Spleen (tissue), 11 donors: ENCODE data around the gene GRIK3. TPM values are rescaled to one million over a fixed set of nuclear protein-coding genes. Genes with fewer than 3 reads are reported as not detected.

ENCODE experiments used
- DNase-seq: peaks from one replicate; pipeline ENCODE4 v3.0.0-alpha.2; 2020
- H3K27ac ChIP-seq, 8 donors: fragments of 200-600 bp; sonication (generic) in 7 of 8; 1 replicate in 4 of 8; 2 replicates in 4 of 8; pipeline versions ENCODE4 v1.5.0 to v1.8.0; 2016 to 2021; ENCODE audit warnings: inconsistent platforms in 4 of 8, mild to moderate bottlenecking in 4 of 8, moderate library complexity in 1 of 8
- H3K27me3 ChIP-seq, 7 donors: fragments of 200-600 bp; sonication (generic) in 6 of 7; replicated peaks in 1 of 7; 1 replicate in 4 of 7; 2 replicates in 3 of 7; pipeline versions ENCODE4 v1.5.0 to v1.8.0; 2016 to 2021; ENCODE audit warnings: inconsistent platforms in 3 of 7, mild to moderate bottlenecking in 1 of 7
- H3K36me3 ChIP-seq, 6 donors: fragments of 200-600 bp; sonication (generic) in 5 of 6; 1 replicate in 4 of 6; 2 replicates in 2 of 6; pipeline versions ENCODE4 v1.5.0 to v1.8.0; 2016 to 2021; ENCODE audit warnings: inconsistent platforms in 2 of 6
- H3K4me1 ChIP-seq, 6 donors: fragments of 200-600 bp; sonication (generic) in 5 of 6; 1 replicate in 3 of 6; 2 replicates in 3 of 6; pipeline versions ENCODE4 v1.5.0 to v1.8.0; 2016 to 2021; ENCODE audit warnings: inconsistent platforms in 3 of 6
- H3K4me3 ChIP-seq, 8 donors: fragments of 200-600 bp; sonication (generic) in 7 of 8; 1 replicate in 4 of 8; 2 replicates in 4 of 8; pipeline versions ENCODE4 v1.5.0 to v1.8.0; 2016 to 2021; ENCODE audit warnings: inconsistent platforms in 4 of 8, mild to moderate bottlenecking in 4 of 8, moderate library complexity in 2 of 8
- H3K9me3 ChIP-seq, 8 donors: fragments of 200-600 bp; sonication (generic) in 7 of 8; 1 replicate in 4 of 8; 2 replicates in 4 of 8; pipeline versions ENCODE4 v1.5.0 to v1.8.0; 2016 to 2021; ENCODE audit warnings: inconsistent platforms in 4 of 8
- POLR2A ChIP-seq, 3 donors: fragments of 450-650 bp; IDR thresholded peaks; one replicate each; pipeline ENCODE4 v1.5.1; 2017; ENCODE audit warnings: antibody characterized with exemption in 3 of 3, mild to moderate bottlenecking in 1 of 3
- POLR2AphosphoS5 ChIP-seq, 3 donors: sonication (generic); formaldehyde crosslinking; IDR thresholded peaks; one replicate each; pipeline ENCODE4 v1.5.1; 2017; ENCODE audit warnings: antibody characterized with exemption in 3 of 3
- WGBS, 5 donors: extraction: QIAGEN DNeasy Blood & Tissue Kit in 3 of 5; methylation state at CpG; one replicate each; pipeline versions ENCODE4 v1.1.5 to v1.1.7; 2013 to 2018; 5-methylcytosine and 5-hydroxymethylcytosine counted together
- intact Hi-C: fragments of 100-400 bp; cut with DNase I; formaldehyde crosslinking; loops from one replicate; pipeline ENCODE4 v1.15.0; 2023; ENCODE audit warnings: low total_unique reads
- polyA plus RNA-seq, 3 donors: library from polyadenylated mRNA; stranded (reverse); fragments of 200-250 nt; gene quantifications; one replicate each; pipeline ENCODE4 v1.2.1, GENCODE V29; 2013
- total RNA-seq, 7 donors: library from RNA; depleted of rRNA in 3 of 7; stranded (reverse); fragments of >200 nt in 3 of 7; fragmentation: NEBNext Ultra II Directional in 4 of 7; extraction: Animal tissue kit (Norgen Biotek cat#: 25700) in 4 of 7; gene quantifications; one replicate each; pipeline versions ENCODE4 v1.1.0 to v1.2.1, GENCODE V29; 2016 to 2021
- TF ChIP-seq, protein P1 (sequence below), 11 experiments: fragments of 200-600 bp in 7 of 11; fragments of 450-650 bp in 4 of 11; sonication (generic) in 4 of 11; IDR thresholded peaks in 8 of 11; conservative IDR thresholded peaks in 3 of 11; 1 replicate in 7 of 11; 2 replicates in 4 of 11; pipeline versions ENCODE4 v1.4.0 to v1.8.0; 2016 to 2021; ENCODE audit warnings: antibody characterized with exemption in 11 of 11, inconsistent platforms in 4 of 11, mild to moderate bottlenecking in 1 of 11
- donor health status: healthy with polysubstance abuse.
- donor health status: DM: no; HTN: no; CAD: no; lungs with moderate emphysema.
- donor health status: DM: no; HTN: no; CAD: no.
- donor health status: Bipolar disorder and iron deficiency.
- donor health status: healthy.
- donor health status: DM: no; HTN: no; CAD: no.
- donor health status: DM: yes; HTN: yes; CAD: no.

The GRIK3 gene
- total and polyA plus RNA-seq, 10 donors: 0.09 to 0.74 (median 0.19) TPM

DNA sequence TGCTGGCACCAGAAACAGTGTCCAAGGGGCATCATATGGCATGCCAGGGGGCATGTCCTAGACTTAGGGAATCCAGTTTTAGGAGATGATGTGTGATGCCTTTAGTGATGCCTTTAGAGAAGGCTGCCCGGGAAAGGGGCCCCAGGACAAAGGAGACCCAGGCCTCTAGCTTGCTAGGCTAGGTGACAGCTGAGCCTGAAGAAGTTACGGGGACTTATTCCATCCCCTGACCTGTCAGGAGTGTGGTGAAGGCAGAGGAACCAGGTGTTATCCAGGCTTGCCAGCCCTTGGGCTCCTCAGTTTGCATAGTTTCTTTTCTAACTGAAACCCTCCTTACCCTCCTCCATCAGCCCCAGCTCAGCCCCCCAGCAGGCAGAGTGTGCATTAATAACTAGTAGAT is 281.9 kb downstream of the GRIK3 start:
- 55 to 83% (median 68%) methylated on average over 2 of the region's 2 CpGs for WGBS, 5 donors
- Histone ChIP-seq H3K4me3 (no peak overlapping the region), H3K27ac (no peak overlapping the region), H3K27me3 (peaks cover 0 to 43% (median 0%) of the 10 kb centered on the region in 7 donors), H3K4me1 (no peaks in the 10 kb centered on the region), H3K36me3 (no peaks in the 10 kb centered on the region), H3K9me3 (no peaks in the 10 kb centered on the region)
- TF ChIP-seq, protein P1, sequence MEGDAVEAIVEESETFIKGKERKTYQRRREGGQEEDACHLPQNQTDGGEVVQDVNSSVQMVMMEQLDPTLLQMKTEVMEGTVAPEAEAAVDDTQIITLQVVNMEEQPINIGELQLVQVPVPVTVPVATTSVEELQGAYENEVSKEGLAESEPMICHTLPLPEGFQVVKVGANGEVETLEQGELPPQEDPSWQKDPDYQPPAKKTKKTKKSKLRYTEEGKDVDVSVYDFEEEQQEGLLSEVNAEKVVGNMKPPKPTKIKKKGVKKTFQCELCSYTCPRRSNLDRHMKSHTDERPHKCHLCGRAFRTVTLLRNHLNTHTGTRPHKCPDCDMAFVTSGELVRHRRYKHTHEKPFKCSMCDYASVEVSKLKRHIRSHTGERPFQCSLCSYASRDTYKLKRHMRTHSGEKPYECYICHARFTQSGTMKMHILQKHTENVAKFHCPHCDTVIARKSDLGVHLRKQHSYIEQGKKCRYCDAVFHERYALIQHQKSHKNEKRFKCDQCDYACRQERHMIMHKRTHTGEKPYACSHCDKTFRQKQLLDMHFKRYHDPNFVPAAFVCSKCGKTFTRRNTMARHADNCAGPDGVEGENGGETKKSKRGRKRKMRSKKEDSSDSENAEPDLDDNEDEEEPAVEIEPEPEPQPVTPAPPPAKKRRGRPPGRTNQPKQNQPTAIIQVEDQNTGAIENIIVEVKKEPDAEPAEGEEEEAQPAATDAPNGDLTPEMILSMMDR (IDR thresholded peaks at IDR 0.05 in 8 of 11, conservative IDR thresholded peaks at IDR 0.05 in 3 of 11): no peak
- no peak for TF ChIP-seq POLR2A (IDR thresholded peaks at IDR 0.05)
- TF ChIP-seq POLR2AphosphoS5 (IDR thresholded peaks at IDR 0.05): no peak
- DNase-seq: peak; percentile 11
- intact Hi-C loops: no loop called here

DNA sequence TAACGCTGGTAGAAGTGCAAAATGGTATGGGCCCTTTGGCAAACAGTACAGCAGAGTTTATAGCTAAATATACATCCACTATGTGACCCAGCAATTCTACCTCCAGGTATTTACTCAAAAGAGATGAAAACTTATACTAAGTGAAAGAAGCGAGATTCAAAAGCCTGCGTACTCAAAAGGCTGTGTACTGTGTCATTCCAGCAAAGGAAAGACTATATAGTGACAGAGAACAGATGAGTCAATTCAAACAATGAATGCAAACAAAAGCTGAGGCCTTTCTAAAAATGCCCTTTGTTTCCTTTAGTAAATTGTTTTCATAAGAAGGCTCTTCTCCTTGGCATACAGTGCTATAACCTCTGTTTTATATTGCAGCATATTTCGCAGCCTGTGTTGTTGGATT is 282.8 kb downstream of the GRIK3 start:
- WGBS, 5 donors: 90 to 97% (median 92%) methylated on average over 4 of the region's 4 CpGs
- no peak overlapping the region for H3K4me3 ChIP-seq
- no peak for TF ChIP-seq POLR2AphosphoS5 (IDR thresholded peaks at IDR 0.05)
- TF ChIP-seq POLR2A (IDR thresholded peaks at IDR 0.05): no peak
- TF ChIP-seq, protein P1 (IDR thresholded peaks at IDR 0.05 in 8 of 11, conservative IDR thresholded peaks at IDR 0.05 in 3 of 11): no peak
- H3K27ac ChIP-seq: no peak overlapping the region
- peaks cover 0 to 36% (median 0%) of the 10 kb centered on the region in 7 donors for H3K27me3 ChIP-seq
- no peaks in the 10 kb centered on the region for H3K9me3 ChIP-seq
- DNase-seq: no peak
- no peaks in the 10 kb centered on the region for H3K4me1 ChIP-seq
- intact Hi-C loops: no loop called here
- H3K36me3 ChIP-seq: no peaks in the 10 kb centered on the region

- no peak for DNase-seq
- intact Hi-C loops: no loop called here
- H3K36me3 ChIP-seq: no peaks in the 10 kb centered on the region
- no peaks in the 10 kb centered on the region for H3K4me1 ChIP-seq
- TF ChIP-seq, protein P1 (IDR thresholded peaks at IDR 0.05 in 8 of 11, conservative IDR thresholded peaks at IDR 0.05 in 3 of 11): no peak
- TF ChIP-seq POLR2A (IDR thresholded peaks at IDR 0.05) (no peak), POLR2AphosphoS5 (IDR thresholded peaks at IDR 0.05) (no peak)
- WGBS, 5 donors: 86 to 92% (median 90%) methylated on average over 7 of the region's 7 CpGs
- H3K27ac ChIP-seq: no peak overlapping the region
- peaks cover 0 to 33% (median 0%) of the 10 kb centered on the region in 7 donors for H3K27me3 ChIP-seq
- H3K9me3 ChIP-seq: no peaks in the 10 kb centered on the region
- no peak overlapping the region for H3K4me3 ChIP-seq
Measured at GRCh38 chr1:36748466-36748865, 285.8 kb downstream of the GRIK3 start.
